ENCODE data around the gene PDE4A. TPM values are rescaled to one million over a fixed set of nuclear protein-coding genes. Genes with fewer than 3 reads are reported as not detected.

PDE4A gene
- total RNA-seq, 1 experiment from 2014 or later, result 3.7 TPM

DNA sequence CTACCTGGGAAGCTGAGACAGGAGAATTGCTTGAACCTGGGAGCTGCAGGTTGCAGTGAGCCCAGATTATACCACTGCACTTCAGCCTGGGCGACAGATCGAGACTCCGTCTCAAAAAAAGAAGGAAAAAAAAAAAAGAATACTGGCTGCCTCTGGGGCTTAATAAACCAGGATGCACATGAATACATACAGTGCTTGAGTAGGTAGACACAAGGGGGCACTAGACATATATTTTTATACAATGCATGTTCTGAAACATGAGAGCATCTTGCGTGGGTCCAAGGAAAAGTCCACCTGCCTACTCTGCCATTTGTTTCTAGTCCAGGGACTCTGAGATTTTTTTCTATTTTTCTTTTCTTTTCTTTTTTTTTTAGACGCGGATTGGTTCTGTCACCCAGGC is 51.6 kb downstream of the PDE4A start:
- Histone ChIP-seq H3K36me3 (ENCODE audit: control insufficient read depth, insufficient read depth, low read length) (no peaks in the 10 kb centered on the region), H3K27me3 (replicated peaks; ENCODE audit: control insufficient read depth, insufficient read depth, low read length) (no peaks in the 10 kb centered on the region), H3K4me3 (ENCODE audit: low read depth, low read length) (no peak overlapping the region), H3K9me3 (no peaks in the 10 kb centered on the region), H3K4me1 (no peaks in the 10 kb centered on the region)
- H3K27me3 Mint-ChIP-seq (ENCODE audit: insufficient read depth, unreplicated experiment), result no peaks in the 10 kb centered on the region
- TF ChIP-seq, protein P1, sequence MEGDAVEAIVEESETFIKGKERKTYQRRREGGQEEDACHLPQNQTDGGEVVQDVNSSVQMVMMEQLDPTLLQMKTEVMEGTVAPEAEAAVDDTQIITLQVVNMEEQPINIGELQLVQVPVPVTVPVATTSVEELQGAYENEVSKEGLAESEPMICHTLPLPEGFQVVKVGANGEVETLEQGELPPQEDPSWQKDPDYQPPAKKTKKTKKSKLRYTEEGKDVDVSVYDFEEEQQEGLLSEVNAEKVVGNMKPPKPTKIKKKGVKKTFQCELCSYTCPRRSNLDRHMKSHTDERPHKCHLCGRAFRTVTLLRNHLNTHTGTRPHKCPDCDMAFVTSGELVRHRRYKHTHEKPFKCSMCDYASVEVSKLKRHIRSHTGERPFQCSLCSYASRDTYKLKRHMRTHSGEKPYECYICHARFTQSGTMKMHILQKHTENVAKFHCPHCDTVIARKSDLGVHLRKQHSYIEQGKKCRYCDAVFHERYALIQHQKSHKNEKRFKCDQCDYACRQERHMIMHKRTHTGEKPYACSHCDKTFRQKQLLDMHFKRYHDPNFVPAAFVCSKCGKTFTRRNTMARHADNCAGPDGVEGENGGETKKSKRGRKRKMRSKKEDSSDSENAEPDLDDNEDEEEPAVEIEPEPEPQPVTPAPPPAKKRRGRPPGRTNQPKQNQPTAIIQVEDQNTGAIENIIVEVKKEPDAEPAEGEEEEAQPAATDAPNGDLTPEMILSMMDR (IDR thresholded peaks at IDR 0.05; ENCODE audit: insufficient read depth in 1 of 2, low read depth in 1 of 2, low read length in 1 of 2, severe bottlenecking in 1 of 2, unreplicated experiment in 1 of 2), result peak; percentile 12 to 36
- H3K4me3 Mint-ChIP-seq (ENCODE audit: unreplicated experiment), result no peak overlapping the region
- H3K27ac Mint-ChIP-seq (ENCODE audit: unreplicated experiment), result no peak overlapping the region
- BruUV-seq (replicated peaks), result no TSS peak
- ChIA-PET CTCF (interaction anchor here (0.7 kb wide), 1 partner anchor 30 kb away, joined by 4 read pairs; no protein-coding TSS in a partner anchor), POLR2A (no interaction called here)
- H3K4me1 Mint-ChIP-seq (ENCODE audit: low read depth, unreplicated experiment), result no peaks in the 10 kb centered on the region
- intact Hi-C loops (cut with micrococcal nuclease; ENCODE audit: unreplicated experiment), result no loop called here
- DNase-seq, result peak in 1 of 2 experiments; percentile 34
- H3K9me3 Mint-ChIP-seq (ENCODE audit: unreplicated experiment), result no peaks in the 10 kb centered on the region
- no peaks in the 10 kb centered on the region for H3K36me3 Mint-ChIP-seq (ENCODE audit: insufficient read depth, unreplicated experiment)

DNA sequence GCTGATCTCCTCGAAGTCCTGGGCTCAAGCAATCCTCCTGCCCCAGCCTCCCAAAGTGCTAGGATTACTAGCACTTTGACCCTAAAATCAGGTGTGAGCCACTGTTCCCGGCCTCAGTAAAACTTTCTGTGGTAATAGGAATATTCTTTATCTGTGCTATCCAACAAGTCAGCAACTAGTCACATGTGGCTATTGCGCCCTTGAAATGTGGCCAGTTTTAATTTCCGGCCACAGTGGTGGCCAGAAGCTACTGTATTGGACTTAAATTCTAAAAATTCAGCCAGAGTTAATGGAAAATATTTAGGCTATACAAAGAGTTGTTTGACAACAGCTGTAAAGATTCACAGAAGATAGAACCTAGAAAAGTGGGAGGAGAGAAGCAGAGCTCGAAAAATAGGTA is 52.9 kb downstream of the PDE4A start:
- ChIA-PET POLR2A (no interaction called here), CTCF (no interaction called here)

DNA sequence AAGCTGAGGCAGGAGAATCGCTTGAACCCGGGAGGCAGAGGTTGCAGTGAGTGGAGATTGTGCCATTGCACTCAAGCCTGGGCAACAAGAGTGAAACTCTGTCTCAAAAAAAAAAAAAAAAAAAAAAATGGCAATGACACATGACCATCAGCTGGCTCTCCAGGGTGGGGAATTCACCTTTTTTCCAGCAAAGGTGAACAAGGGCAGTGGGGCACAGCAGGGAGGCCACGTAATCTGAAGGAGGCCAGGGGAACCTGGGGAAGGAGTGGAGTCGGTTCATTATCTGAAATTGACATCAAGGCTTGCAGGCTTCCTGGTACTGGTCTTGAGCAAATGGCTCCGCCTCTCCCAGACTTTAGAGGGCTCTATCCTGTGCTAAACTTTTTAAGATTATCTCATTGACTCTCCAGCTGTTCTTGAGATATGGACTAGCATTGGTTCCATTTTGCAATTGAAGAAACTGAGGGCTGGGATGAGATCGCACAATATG is 54.7 kb downstream of the PDE4A start:
- no peaks in the 10 kb centered on the region for H3K27me3 Mint-ChIP-seq (ENCODE audit: insufficient read depth, unreplicated experiment)
- POLR2A ChIA-PET, result no interaction called here

More for the DNA sequence above, 52.9 kb downstream of the PDE4A start:
- Mint-ChIP-seq H3K27me3 (ENCODE audit: insufficient read depth, unreplicated experiment) (no peaks in the 10 kb centered on the region), H3K27ac (ENCODE audit: unreplicated experiment) (no peak overlapping the region), H3K4me3 (ENCODE audit: unreplicated experiment) (no peak overlapping the region), H3K9me3 (ENCODE audit: unreplicated experiment) (no peaks in the 10 kb centered on the region), H3K36me3 (ENCODE audit: insufficient read depth, unreplicated experiment) (no peaks in the 10 kb centered on the region), H3K4me1 (ENCODE audit: low read depth, unreplicated experiment) (no peaks in the 10 kb centered on the region)
- Histone ChIP-seq H3K4me1 (no peaks in the 10 kb centered on the region), H3K9me3 (no peaks in the 10 kb centered on the region), H3K4me3 (ENCODE audit: low read depth, low read length) (no peak overlapping the region), H3K36me3 (ENCODE audit: control insufficient read depth, insufficient read depth, low read length) (no peaks in the 10 kb centered on the region), H3K27me3 (replicated peaks; ENCODE audit: control insufficient read depth, insufficient read depth, low read length) (no peaks in the 10 kb centered on the region)
- TF ChIP-seq, protein P1 (IDR thresholded peaks at IDR 0.05; ENCODE audit: insufficient read depth in 1 of 2, low read depth in 1 of 2, low read length in 1 of 2, severe bottlenecking in 1 of 2, unreplicated experiment in 1 of 2), result no peak
- no TSS peak for BruUV-seq (replicated peaks)
- DNase-seq, result no peak
- intact Hi-C loops (cut with micrococcal nuclease; ENCODE audit: unreplicated experiment), result no loop called here

More for the DNA sequence above, 54.7 kb downstream of the PDE4A start:
- H3K4me3 Mint-ChIP-seq (ENCODE audit: unreplicated experiment), result no peak overlapping the region
- intact Hi-C loops (cut with micrococcal nuclease; ENCODE audit: unreplicated experiment), result loop anchor here (5.0 kb wide), 1 partner anchor 222 kb away; no protein-coding TSS in a partner anchor
- no peaks in the 10 kb centered on the region for H3K4me1 Mint-ChIP-seq (ENCODE audit: low read depth, unreplicated experiment)
- Histone ChIP-seq H3K36me3 (ENCODE audit: control insufficient read depth, insufficient read depth, low read length) (no peaks in the 10 kb centered on the region), H3K9me3 (no peaks in the 10 kb centered on the region), H3K4me1 (peaks cover 5% of the 10 kb centered on the region; the same call in 1 of the 2 replicates), H3K27me3 (replicated peaks; ENCODE audit: control insufficient read depth, insufficient read depth, low read length) (no peaks in the 10 kb centered on the region), H3K4me3 (ENCODE audit: low read depth, low read length) (no peak overlapping the region)
- H3K27ac Mint-ChIP-seq (ENCODE audit: unreplicated experiment), result no peak overlapping the region
- BruUV-seq (replicated peaks), result no TSS peak
- TF ChIP-seq, protein P1 (IDR thresholded peaks at IDR 0.05; ENCODE audit: insufficient read depth in 1 of 2, low read depth in 1 of 2, low read length in 1 of 2, severe bottlenecking in 1 of 2, unreplicated experiment in 1 of 2), result no peak
- H3K36me3 Mint-ChIP-seq (ENCODE audit: insufficient read depth, unreplicated experiment), result no peaks in the 10 kb centered on the region
- CTCF ChIA-PET, result interaction anchor here (0.7 to 0.8 kb wide), 2 partner anchors 390 to 511 kb away, joined by 3 to 5 read pairs; no protein-coding TSS in a partner anchor
- no peaks in the 10 kb centered on the region for H3K9me3 Mint-ChIP-seq (ENCODE audit: unreplicated experiment)
- no peak for DNase-seq
